ENCODE results near the gene BANF2.

The BANF2 gene

DNA sequence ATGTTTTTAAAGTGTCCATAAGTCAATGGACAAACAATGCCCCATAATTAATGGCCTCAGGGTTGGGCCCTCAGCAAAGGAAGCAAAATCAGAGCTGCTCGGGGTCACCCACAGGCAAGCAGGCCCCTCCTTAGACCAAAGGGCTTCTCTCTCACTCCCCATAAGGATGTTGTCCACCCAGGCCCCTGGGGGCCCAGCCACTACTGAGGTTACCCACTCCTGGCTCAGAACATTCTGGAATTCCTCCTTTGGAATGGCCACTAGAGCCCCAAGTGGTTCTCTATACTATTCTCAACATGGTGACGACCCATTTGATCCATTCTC is 50.9 kb downstream of the BANF2 start:
- TF ChIP-seq, protein P1, sequence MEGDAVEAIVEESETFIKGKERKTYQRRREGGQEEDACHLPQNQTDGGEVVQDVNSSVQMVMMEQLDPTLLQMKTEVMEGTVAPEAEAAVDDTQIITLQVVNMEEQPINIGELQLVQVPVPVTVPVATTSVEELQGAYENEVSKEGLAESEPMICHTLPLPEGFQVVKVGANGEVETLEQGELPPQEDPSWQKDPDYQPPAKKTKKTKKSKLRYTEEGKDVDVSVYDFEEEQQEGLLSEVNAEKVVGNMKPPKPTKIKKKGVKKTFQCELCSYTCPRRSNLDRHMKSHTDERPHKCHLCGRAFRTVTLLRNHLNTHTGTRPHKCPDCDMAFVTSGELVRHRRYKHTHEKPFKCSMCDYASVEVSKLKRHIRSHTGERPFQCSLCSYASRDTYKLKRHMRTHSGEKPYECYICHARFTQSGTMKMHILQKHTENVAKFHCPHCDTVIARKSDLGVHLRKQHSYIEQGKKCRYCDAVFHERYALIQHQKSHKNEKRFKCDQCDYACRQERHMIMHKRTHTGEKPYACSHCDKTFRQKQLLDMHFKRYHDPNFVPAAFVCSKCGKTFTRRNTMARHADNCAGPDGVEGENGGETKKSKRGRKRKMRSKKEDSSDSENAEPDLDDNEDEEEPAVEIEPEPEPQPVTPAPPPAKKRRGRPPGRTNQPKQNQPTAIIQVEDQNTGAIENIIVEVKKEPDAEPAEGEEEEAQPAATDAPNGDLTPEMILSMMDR (IDR thresholded peaks at IDR 0.05; ENCODE audit: control insufficient read depth, extremely low read depth, insufficient read depth), result no peak

DNA sequence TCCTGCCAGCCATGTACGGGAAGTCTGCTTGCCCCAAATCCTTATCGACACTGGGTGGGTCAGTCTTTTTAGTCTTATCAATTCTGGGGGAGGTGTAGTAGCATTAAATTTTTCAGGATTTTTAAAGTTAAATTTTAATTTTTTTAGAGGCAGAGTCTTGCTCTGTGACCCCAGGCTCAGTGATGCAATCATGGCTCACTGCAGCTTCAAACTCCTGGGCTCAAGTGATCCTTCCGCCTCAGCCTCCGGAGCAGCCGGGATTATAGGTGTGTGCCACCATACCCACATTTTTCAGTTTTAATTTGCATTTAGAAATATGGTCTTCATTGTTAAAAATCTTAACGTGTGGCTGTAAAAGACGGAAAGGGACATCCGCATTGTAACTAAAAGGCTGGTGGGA is 51.9 kb downstream of the BANF2 start:
- H3K4me3 ChIP-seq (ENCODE audit: low read depth, low read length), result no peak overlapping the region
- DNase-seq (ENCODE audit: low read depth), result no peak
- TF ChIP-seq, protein P1 (IDR thresholded peaks at IDR 0.05; ENCODE audit: control insufficient read depth, extremely low read depth, insufficient read depth), result no peak

More for the DNA sequence above, 50.9 kb downstream of the BANF2 start:
- H3K4me3 ChIP-seq (ENCODE audit: low read depth, low read length), result no peak overlapping the region
- no peak for DNase-seq (ENCODE audit: low read depth)

DNA sequence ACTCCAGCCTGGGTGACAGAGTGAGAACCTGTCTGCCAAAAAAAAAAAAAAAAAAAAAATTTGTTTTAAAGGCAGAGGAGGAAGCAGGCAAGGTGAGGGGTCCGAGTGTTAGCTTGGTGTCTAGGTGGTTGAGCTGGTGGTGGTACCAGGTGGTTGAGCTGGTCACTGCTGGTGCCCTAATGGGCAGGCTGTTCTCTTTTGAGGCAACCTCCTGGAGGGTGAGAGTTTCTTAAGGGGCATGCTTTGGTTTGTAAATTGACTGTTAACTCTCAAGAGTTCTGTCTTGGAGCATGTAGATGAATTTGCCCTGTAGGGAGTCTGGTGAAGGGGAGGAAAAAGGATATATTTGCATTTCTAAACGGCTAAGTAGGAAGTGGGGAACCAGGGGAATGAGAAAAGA is 52.7 kb downstream of the BANF2 start:
- TF ChIP-seq, protein P1 (IDR thresholded peaks at IDR 0.05; ENCODE audit: control insufficient read depth, extremely low read depth, insufficient read depth), result no peak
- no peak overlapping the region for H3K4me3 ChIP-seq (ENCODE audit: low read depth, low read length)
- no peak for DNase-seq (ENCODE audit: low read depth)

DNA sequence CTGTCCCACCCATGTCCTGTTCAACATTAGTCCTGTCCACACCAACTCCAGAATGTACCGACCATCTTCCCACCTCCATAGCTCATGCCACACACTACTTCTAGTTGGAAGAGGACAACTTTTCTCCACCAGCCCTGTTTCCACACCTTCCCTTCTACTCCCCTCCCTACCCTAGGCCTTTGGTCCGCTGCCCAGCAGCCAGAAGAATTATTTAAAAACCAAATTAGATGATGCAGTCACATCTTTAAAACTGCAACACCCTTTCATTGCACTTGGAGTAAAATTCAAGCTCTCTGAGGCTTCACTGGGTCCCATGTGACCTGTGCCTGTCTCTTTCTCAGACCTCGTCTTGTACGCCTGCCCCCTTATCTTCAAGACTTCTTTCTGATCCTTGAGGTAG is 53.8 kb downstream of the BANF2 start:
- TF ChIP-seq, protein P1 (IDR thresholded peaks at IDR 0.05; ENCODE audit: control insufficient read depth, extremely low read depth, insufficient read depth), result no peak
- no peak for DNase-seq (ENCODE audit: low read depth)
- no peak overlapping the region for H3K4me3 ChIP-seq (ENCODE audit: low read depth, low read length)

DNA sequence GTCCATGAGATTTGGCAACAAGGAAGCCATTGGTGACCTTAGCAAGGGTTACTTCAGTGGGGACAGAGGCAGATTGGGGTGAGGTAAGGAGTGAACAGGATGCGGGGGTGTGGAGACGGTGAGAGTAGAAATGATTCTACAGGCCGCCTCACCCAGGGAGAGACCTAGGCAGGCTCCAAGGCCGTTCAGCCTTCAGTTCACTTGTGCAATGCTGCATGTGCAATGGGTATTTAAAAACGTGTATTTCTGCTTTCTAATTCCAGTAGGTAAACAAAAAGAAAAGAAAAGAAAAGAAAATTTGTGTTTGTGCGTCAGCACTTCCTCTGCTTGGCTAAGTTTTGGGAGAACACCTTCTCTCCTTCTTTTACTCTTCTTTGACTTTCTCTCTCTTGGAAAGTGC is 56.8 kb downstream of the BANF2 start:
- no peak for DNase-seq (ENCODE audit: low read depth)
- TF ChIP-seq, protein P1 (IDR thresholded peaks at IDR 0.05; ENCODE audit: control insufficient read depth, extremely low read depth, insufficient read depth), result no peak
- H3K4me3 ChIP-seq (ENCODE audit: low read depth, low read length), result no peak overlapping the region

DNA sequence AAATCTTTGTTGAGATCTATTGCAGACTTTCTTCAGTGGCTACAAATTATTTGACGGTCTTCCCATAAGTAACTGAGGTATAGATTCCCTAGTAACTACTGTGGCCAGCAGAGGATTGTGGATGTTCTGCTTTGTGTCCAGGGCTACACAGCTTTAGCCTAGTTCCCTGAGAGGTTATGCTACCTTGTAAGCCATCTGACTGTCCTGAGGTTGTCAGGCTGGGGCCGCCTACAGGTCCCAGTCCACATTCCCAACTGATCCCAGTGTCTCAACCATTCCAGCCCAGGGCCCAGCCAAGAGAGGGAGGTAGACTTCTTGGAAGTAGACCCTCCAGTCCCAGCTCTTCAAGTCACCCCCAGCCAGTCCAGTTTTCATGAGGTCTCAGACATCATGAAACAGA is 57.7 kb downstream of the BANF2 start:
- H3K4me3 ChIP-seq (ENCODE audit: low read depth, low read length), result no peak overlapping the region
- no peak for DNase-seq (ENCODE audit: low read depth)
- TF ChIP-seq, protein P1 (IDR thresholded peaks at IDR 0.05; ENCODE audit: control insufficient read depth, extremely low read depth, insufficient read depth), result no peak

DNA sequence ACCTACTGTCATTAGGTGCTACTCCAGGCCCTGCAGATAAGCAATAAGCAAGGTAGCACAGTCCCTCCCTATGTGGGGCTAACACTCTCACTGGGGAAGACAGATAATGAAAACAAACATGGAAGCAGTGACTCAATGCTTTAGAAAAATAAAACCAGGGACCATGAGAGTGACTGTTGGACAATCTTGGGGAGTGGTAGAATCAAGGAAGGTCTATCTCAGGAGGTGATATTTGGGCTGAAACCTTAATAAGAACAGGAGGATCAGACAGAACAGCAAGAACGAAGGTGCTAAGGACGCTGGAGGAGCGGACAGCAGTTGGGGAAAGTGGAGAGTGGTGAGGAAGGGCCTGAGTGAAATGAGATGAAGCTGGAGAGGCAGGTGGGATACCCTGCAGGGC is 58.2 kb downstream of the BANF2 start:
- no peak for DNase-seq (ENCODE audit: low read depth)
- TF ChIP-seq, protein P1 (IDR thresholded peaks at IDR 0.05; ENCODE audit: control insufficient read depth, extremely low read depth, insufficient read depth), result no peak
- no peak overlapping the region for H3K4me3 ChIP-seq (ENCODE audit: low read depth, low read length)

Measured in LNCaP clone FGC (cell line).